Upper lobe of right lung (tissue), 1 donor: ENCODE results near the gene PLA2G4B. TPM values are rescaled to one million over a fixed set of nuclear protein-coding genes. Genes with fewer than 3 reads are reported as not detected.

ENCODE experiments used
- ATAC-seq: fragments of 200-7000 bp; cut with Tn5 transposase; one replicate; pipeline ENCODE4 v1.9.1; 2020; ENCODE audit warnings: mild to moderate bottlenecking, moderate library complexity
- DNase-seq: peaks from one replicate; pipeline ENCODE4 v3.0.0-alpha.2; 2020
- H3K27ac ChIP-seq: fragments of 200-600 bp; one replicate; pipeline ENCODE4 v1.8.0; 2022
- H3K27me3 ChIP-seq: fragments of 200-600 bp; one replicate; pipeline ENCODE4 v1.8.0; 2022; ENCODE audit warnings: mild to moderate bottlenecking
- H3K36me3 ChIP-seq: fragments of 200-600 bp; one replicate; pipeline ENCODE4 v1.8.0; 2022
- H3K4me1 ChIP-seq: fragments of 200-600 bp; one replicate; pipeline ENCODE4 v1.8.0; 2022
- H3K4me3 ChIP-seq: fragments of 200-600 bp; one replicate; pipeline ENCODE4 v1.8.0; 2022; ENCODE audit warnings: mild to moderate bottlenecking
- H3K9me3 ChIP-seq: fragments of 200-600 bp; one replicate; pipeline ENCODE4 v1.8.0; 2022
- intact Hi-C: fragments of 100-400 bp; cut with DNase I; formaldehyde crosslinking; loops from one replicate; pipeline ENCODE4 v1.11.0; 2022
- total RNA-seq: library from RNA; stranded (reverse); fragmentation: NEBNext Ultra II Directional; extraction: Animal tissue kit (Norgen Biotek cat#: 25700); gene quantifications from one replicate; pipeline ENCODE4 v1.2.1, GENCODE V29; 2021
- TF ChIP-seq, protein P1 (sequence below): fragments of 200-600 bp; IDR thresholded peaks from one replicate; pipeline ENCODE4 v1.8.0; 2022; ENCODE audit warnings: antibody characterized with exemption
- donor health status: DM: no; HTN: yes; CAD: no; lungs with severe emphysema.

The PLA2G4B gene
- total RNA-seq, 1 donor from 2014 or later, result 14.4 TPM

DNA sequence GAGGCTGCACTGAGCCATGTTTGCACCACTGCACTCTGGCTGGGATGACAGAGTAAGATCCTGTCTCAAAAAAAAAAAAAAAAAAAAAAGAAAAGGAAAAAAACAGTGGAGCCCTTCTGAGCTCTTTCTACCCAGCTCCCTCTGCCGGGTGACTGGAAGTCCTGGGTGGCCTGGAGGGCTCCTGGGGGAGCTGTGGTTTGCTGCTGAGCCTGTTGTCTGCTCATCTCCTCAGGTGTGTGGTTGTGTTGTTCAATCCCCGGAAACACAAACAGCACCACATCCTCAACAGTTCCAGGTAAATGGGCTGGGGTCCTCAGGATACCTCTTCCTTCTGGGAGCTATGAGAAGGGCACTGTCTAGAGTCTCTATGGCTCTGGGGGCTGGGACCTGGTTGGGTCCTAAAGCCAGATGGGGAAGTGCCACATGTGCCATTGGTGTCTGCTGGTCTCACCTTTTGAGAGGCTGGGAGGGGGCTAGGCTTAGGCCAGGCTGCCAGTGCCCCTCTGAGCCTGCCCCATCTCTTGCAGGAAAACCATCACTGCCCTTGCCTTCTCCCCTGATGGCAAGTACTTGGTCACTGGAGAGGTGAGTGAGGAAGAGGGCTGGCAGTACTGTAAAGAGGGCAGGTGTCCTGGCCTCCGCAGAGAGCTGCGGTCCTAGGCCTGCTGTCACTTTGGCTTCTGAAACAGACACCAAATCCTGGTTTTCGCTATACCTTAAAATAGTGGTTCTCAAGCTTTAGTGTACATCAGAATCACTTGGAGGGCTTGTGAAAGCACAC lies 27.8 kb upstream of the PLA2G4B start:
- Histone ChIP-seq H3K4me3 (no peak overlapping the region), H3K9me3 (no peaks in the 10 kb centered on the region), H3K36me3 (peaks cover 33% of the 10 kb centered on the region), H3K27ac (no peak overlapping the region), H3K27me3 (no peaks in the 10 kb centered on the region), H3K4me1 (no peaks in the 10 kb centered on the region)
- no peak for DNase-seq
- ATAC-seq, result no peak
- intact Hi-C loops, result loop anchor here (5.0 kb wide), 1 partner anchor 39 kb away; the partner anchor contains the start of gene MAPKBP1
- TF ChIP-seq, protein P1, sequence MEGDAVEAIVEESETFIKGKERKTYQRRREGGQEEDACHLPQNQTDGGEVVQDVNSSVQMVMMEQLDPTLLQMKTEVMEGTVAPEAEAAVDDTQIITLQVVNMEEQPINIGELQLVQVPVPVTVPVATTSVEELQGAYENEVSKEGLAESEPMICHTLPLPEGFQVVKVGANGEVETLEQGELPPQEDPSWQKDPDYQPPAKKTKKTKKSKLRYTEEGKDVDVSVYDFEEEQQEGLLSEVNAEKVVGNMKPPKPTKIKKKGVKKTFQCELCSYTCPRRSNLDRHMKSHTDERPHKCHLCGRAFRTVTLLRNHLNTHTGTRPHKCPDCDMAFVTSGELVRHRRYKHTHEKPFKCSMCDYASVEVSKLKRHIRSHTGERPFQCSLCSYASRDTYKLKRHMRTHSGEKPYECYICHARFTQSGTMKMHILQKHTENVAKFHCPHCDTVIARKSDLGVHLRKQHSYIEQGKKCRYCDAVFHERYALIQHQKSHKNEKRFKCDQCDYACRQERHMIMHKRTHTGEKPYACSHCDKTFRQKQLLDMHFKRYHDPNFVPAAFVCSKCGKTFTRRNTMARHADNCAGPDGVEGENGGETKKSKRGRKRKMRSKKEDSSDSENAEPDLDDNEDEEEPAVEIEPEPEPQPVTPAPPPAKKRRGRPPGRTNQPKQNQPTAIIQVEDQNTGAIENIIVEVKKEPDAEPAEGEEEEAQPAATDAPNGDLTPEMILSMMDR, result no peak

DNA sequence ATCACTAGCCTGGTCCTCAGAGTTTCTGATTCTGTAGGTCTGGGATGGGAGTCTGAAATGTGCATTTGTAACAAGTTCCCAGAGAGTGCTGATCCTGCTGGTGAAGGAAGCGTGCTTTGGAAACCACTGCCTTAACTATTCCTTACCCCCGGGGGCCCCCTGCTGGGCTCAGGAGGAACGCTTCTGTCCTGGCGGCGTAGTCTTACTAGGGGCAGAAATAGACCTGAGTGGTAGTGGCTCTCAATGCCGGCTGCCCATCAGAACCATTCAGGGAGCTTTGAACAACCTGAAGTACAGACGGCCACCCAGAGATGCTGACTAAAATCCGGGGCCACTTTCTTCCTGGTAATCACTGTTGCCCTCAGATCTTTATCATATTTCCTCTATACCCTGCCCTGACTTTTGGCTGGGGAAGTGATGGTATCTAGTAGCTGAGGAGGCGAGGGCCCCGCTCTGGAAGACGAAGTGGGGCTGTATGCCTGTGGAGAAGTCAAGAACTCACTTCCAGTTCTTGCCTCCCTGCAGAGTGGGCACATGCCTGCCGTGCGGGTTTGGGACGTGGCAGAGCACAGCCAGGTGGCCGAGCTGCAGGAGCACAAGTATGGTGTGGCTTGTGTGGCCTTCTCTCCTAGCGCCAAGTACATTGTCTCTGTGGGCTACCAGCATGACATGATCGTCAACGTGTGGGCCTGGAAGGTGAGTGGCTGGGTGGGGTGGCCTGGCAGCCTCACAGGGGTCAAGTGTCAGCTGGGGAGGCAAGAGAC lies 27.0 kb upstream of the PLA2G4B start:
- Histone ChIP-seq H3K27me3 (no peaks in the 10 kb centered on the region), H3K4me3 (no peak overlapping the region), H3K27ac (no peak overlapping the region), H3K9me3 (no peaks in the 10 kb centered on the region), H3K36me3 (peaks cover 41% of the 10 kb centered on the region), H3K4me1 (no peaks in the 10 kb centered on the region)
- peak; percentile 93 for ATAC-seq
- intact Hi-C loops, result loop anchor here (5.0 kb wide), 1 partner anchor 39 kb away; the partner anchor contains the start of gene MAPKBP1
- TF ChIP-seq, protein P1, result peak; percentile 90
- peak; percentile 89 for DNase-seq

DNA sequence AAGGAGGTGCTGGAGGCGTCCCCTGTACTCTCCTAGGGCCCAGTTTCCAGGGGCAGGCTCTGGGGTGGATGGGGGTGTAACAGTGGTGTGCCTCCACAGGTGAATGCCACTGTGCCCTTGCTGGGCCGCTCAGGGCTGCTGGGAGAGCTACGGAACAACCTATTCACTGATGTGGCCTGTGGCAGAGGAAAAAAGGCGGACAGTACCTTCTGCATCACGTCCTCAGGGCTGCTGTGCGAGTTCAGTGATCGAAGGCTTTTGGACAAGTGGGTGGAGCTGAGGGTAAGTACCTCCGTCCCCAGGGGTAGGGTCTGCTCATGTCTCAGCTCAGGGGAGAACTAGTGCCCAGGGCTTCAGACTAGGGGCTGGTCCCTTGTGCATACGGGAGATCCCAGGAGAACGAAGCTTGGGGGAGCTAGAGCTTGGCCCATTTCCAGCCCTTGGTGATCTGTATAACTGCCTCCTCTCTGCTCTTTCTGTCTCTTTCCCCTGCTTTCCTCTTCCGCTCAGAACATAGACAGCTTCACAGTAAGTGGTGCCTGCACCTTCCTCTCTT lies 25.7 kb upstream of the PLA2G4B start:
- Histone ChIP-seq H3K27me3 (no peaks in the 10 kb centered on the region), H3K4me3 (no peak overlapping the region), H3K9me3 (no peaks in the 10 kb centered on the region), H3K4me1 (no peaks in the 10 kb centered on the region), H3K27ac (no peak overlapping the region), H3K36me3 (peaks cover 50% of the 10 kb centered on the region)
- ATAC-seq, result no peak
- TF ChIP-seq, protein P1, result no peak
- intact Hi-C loops, result loop anchor here (5.0 kb wide), 1 partner anchor 41 kb away; the partner anchor contains the start of gene MAPKBP1
- no peak for DNase-seq

DNA sequence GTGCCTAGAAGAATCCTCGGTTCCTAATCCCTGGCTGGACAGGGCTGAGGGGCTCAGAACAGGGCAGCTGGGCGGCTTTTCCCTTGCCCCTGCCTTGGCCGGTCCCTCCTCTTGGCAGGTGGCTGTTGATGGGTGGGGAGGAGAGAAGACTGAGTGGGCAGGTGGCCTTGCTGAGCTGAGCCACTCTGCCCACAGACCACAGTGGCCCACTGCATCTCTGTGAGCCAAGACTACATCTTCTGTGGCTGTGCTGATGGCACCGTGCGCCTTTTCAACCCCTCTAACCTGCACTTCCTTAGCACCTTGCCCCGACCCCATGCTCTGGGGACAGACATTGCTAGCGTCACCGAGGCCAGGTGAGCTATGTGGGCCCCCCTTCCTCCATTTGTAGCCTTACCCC lies 25.2 kb upstream of the PLA2G4B start:
- Histone ChIP-seq H3K4me1 (no peaks in the 10 kb centered on the region), H3K4me3 (no peak overlapping the region), H3K9me3 (no peaks in the 10 kb centered on the region), H3K27me3 (no peaks in the 10 kb centered on the region), H3K27ac (no peak overlapping the region), H3K36me3 (peaks cover 55% of the 10 kb centered on the region)
- TF ChIP-seq, protein P1, result no peak
- no peak for DNase-seq
- intact Hi-C loops, result loop anchor here (5.0 kb wide), 1 partner anchor 41 kb away; the partner anchor contains the start of gene MAPKBP1
- ATAC-seq, result no peak

DNA sequence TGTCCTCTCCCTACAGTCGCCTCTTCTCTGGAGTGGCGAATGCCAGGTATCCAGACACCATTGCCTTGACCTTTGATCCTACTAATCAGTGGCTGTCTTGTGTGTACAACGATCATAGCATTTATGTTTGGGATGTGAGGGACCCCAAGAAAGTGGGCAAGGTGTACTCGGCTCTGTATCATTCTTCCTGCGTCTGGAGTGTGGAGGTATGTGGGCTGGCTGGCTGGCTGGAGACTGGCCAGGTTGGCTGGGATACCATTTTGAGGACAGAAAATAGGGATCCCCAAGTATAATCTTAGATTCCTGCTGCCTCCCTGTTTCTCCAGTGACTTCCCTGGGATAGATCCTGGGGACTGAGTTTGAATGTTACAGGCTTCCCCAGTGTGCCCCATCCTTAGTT lies 24.1 kb upstream of the PLA2G4B start:
- Histone ChIP-seq H3K27me3 (no peaks in the 10 kb centered on the region), H3K9me3 (no peaks in the 10 kb centered on the region), H3K4me3 (no peak overlapping the region), H3K27ac (no peak overlapping the region), H3K36me3 (peaks cover 57% of the 10 kb centered on the region), H3K4me1 (no peaks in the 10 kb centered on the region)
- ATAC-seq (no peak), DNase-seq (no peak)
- intact Hi-C loops, result loop anchor here (5.0 kb wide), 1 partner anchor 42 kb away; the partner anchor contains the start of gene MAPKBP1
- TF ChIP-seq, protein P1, result no peak
